ENCODE data around the gene ATP9B.

Gene ATP9B

GRCh38 chr18:79048245-79048632 is 21.0 kb upstream of the ATP9B start:
- Histone ChIP-seq H3K4me1 (ENCODE audit: control insufficient read depth, insufficient read depth, low read length, poor library complexity, severe bottlenecking) (no peaks in the 10 kb centered on the region), H3K27ac (ENCODE audit: low read depth, low read length, severe bottlenecking) (no peak overlapping the region), H3K9me3 (ENCODE audit: control insufficient read depth, low read length) (no peaks in the 10 kb centered on the region), H3K36me3 (ENCODE audit: control insufficient read depth, insufficient read depth, low read length) (no peaks in the 10 kb centered on the region), H3K4me3 (ENCODE audit: extremely low read depth, insufficient read depth, low read length, poor library complexity, severe bottlenecking) (no peak overlapping the region)
- WGBS, 2 experiments (ENCODE audit: insufficient coverage in 2 of 2), result 93 to 100% methylated on average over 8 of the region's 8 CpGs

- 88 to 96% methylated on average over 2 to 3 of the region's 3 CpGs for WGBS, 2 experiments (ENCODE audit: insufficient coverage in 2 of 2)
- no peaks in the 10 kb centered on the region for H3K36me3 ChIP-seq (ENCODE audit: control insufficient read depth, insufficient read depth, low read length)
These were observed 19.7 kb upstream of the ATP9B start for GRCh38 chr18:79049506-79049905.

GRCh38 chr18:79050005-79050404 is 19.2 kb upstream of the ATP9B start:
- Histone ChIP-seq H3K27ac (ENCODE audit: low read depth, low read length, severe bottlenecking) (no peak overlapping the region), H3K9me3 (ENCODE audit: control insufficient read depth, low read length) (no peaks in the 10 kb centered on the region), H3K4me1 (ENCODE audit: control insufficient read depth, insufficient read depth, low read length, poor library complexity, severe bottlenecking) (no peaks in the 10 kb centered on the region), H3K4me3 (ENCODE audit: extremely low read depth, insufficient read depth, low read length, poor library complexity, severe bottlenecking) (no peak overlapping the region), H3K36me3 (ENCODE audit: control insufficient read depth, insufficient read depth, low read length) (no peaks in the 10 kb centered on the region)
- WGBS, 2 experiments (ENCODE audit: insufficient coverage in 2 of 2), result 81 to 93% methylated on average over 3 of the region's 5 CpGs

More at GRCh38 chr18:79049506-79049905, 19.7 kb upstream of the ATP9B start:
- Histone ChIP-seq H3K4me3 (ENCODE audit: extremely low read depth, insufficient read depth, low read length, poor library complexity, severe bottlenecking) (no peak overlapping the region), H3K4me1 (ENCODE audit: control insufficient read depth, insufficient read depth, low read length, poor library complexity, severe bottlenecking) (no peaks in the 10 kb centered on the region), H3K27ac (ENCODE audit: low read depth, low read length, severe bottlenecking) (no peak overlapping the region), H3K9me3 (ENCODE audit: control insufficient read depth, low read length) (no peaks in the 10 kb centered on the region)

- H3K4me1 ChIP-seq (ENCODE audit: control insufficient read depth, insufficient read depth, low read length, poor library complexity, severe bottlenecking), result no peaks in the 10 kb centered on the region
These were observed 12.3 kb upstream of the ATP9B start for GRCh38 chr18:79056827-79057367.

GRCh38 chr18:79058007-79058406 is 11.2 kb upstream of the ATP9B start:
- WGBS, 2 experiments (ENCODE audit: insufficient coverage in 2 of 2), result no CpG with 5 or more reads among the region's 2 CpGs
- no peaks in the 10 kb centered on the region for H3K36me3 ChIP-seq (ENCODE audit: control insufficient read depth, insufficient read depth, low read length)
- no peaks in the 10 kb centered on the region for H3K4me1 ChIP-seq (ENCODE audit: control insufficient read depth, insufficient read depth, low read length, poor library complexity, severe bottlenecking)
- no peak overlapping the region for H3K4me3 ChIP-seq (ENCODE audit: extremely low read depth, insufficient read depth, low read length, poor library complexity, severe bottlenecking)
- H3K9me3 ChIP-seq (ENCODE audit: control insufficient read depth, low read length), result no peaks in the 10 kb centered on the region
- no peak overlapping the region for H3K27ac ChIP-seq (ENCODE audit: low read depth, low read length, severe bottlenecking)

More at GRCh38 chr18:79056827-79057367, 12.3 kb upstream of the ATP9B start:
- Histone ChIP-seq H3K27ac (ENCODE audit: low read depth, low read length, severe bottlenecking) (no peak overlapping the region), H3K4me3 (ENCODE audit: extremely low read depth, insufficient read depth, low read length, poor library complexity, severe bottlenecking) (no peak overlapping the region), H3K9me3 (ENCODE audit: control insufficient read depth, low read length) (no peaks in the 10 kb centered on the region), H3K36me3 (ENCODE audit: control insufficient read depth, insufficient read depth, low read length) (no peaks in the 10 kb centered on the region)
- WGBS, 2 experiments (ENCODE audit: insufficient coverage in 2 of 2), result 93 to 96% methylated on average over 7 to 8 of the region's 9 CpGs

- H3K27ac ChIP-seq (ENCODE audit: low read depth, low read length, severe bottlenecking), result no peak overlapping the region
- no peaks in the 10 kb centered on the region for H3K9me3 ChIP-seq (ENCODE audit: control insufficient read depth, low read length)
- H3K4me3 ChIP-seq (ENCODE audit: extremely low read depth, insufficient read depth, low read length, poor library complexity, severe bottlenecking), result no peak overlapping the region
- 90% methylated on average over 5 to 7 of the region's 9 CpGs for WGBS, 2 experiments (ENCODE audit: insufficient coverage in 2 of 2)
- H3K4me1 ChIP-seq (ENCODE audit: control insufficient read depth, insufficient read depth, low read length, poor library complexity, severe bottlenecking), result no peaks in the 10 kb centered on the region
- H3K36me3 ChIP-seq (ENCODE audit: control insufficient read depth, insufficient read depth, low read length), result no peaks in the 10 kb centered on the region
These were observed 6.4 kb upstream of the ATP9B start for GRCh38 chr18:79062806-79063205.

GRCh38 chr18:79064228-79064627 is 5.0 kb upstream of the ATP9B start:
- H3K9me3 ChIP-seq (ENCODE audit: control insufficient read depth, low read length), result peaks cover 6% of the 10 kb centered on the region
- 81 to 90% methylated on average over 3 of the region's 5 CpGs for WGBS, 2 experiments (ENCODE audit: insufficient coverage in 2 of 2)
- no peaks in the 10 kb centered on the region for H3K36me3 ChIP-seq (ENCODE audit: control insufficient read depth, insufficient read depth, low read length)
- no peak overlapping the region for H3K4me3 ChIP-seq (ENCODE audit: extremely low read depth, insufficient read depth, low read length, poor library complexity, severe bottlenecking)
- no peaks in the 10 kb centered on the region for H3K4me1 ChIP-seq (ENCODE audit: control insufficient read depth, insufficient read depth, low read length, poor library complexity, severe bottlenecking)
- no peak overlapping the region for H3K27ac ChIP-seq (ENCODE audit: low read depth, low read length, severe bottlenecking)

GRCh38 chr18:79065802-79066201 is 3.4 kb upstream of the ATP9B start:
- WGBS, 2 experiments (ENCODE audit: insufficient coverage in 2 of 2), result 90 to 100% methylated on average over 2 of the region's 2 CpGs
- Histone ChIP-seq H3K4me3 (ENCODE audit: extremely low read depth, insufficient read depth, low read length, poor library complexity, severe bottlenecking) (no peak overlapping the region), H3K27ac (ENCODE audit: low read depth, low read length, severe bottlenecking) (no peak overlapping the region), H3K4me1 (ENCODE audit: control insufficient read depth, insufficient read depth, low read length, poor library complexity, severe bottlenecking) (no peaks in the 10 kb centered on the region), H3K36me3 (ENCODE audit: control insufficient read depth, insufficient read depth, low read length) (no peaks in the 10 kb centered on the region), H3K9me3 (ENCODE audit: control insufficient read depth, low read length) (peaks cover 6% of the 10 kb centered on the region)

- Histone ChIP-seq H3K9me3 (ENCODE audit: control insufficient read depth, low read length) (peaks cover 14% of the 10 kb centered on the region), H3K36me3 (ENCODE audit: control insufficient read depth, insufficient read depth, low read length) (no peaks in the 10 kb centered on the region), H3K27ac (ENCODE audit: low read depth, low read length, severe bottlenecking) (no peak overlapping the region), H3K4me3 (ENCODE audit: extremely low read depth, insufficient read depth, low read length, poor library complexity, severe bottlenecking) (no peak overlapping the region), H3K4me1 (ENCODE audit: control insufficient read depth, insufficient read depth, low read length, poor library complexity, severe bottlenecking) (no peaks in the 10 kb centered on the region)
- 89 to 93% methylated on average over 4 of the region's 4 CpGs for WGBS, 2 experiments (ENCODE audit: insufficient coverage in 2 of 2)
These were observed 1.6 kb upstream of the ATP9B start for GRCh38 chr18:79067611-79068010.

GRCh38 chr18:79068341-79068936 is 755 bp upstream of the ATP9B start:
- 93 to 96% methylated on average over 28 to 49 of the region's 49 CpGs for WGBS, 2 experiments (ENCODE audit: insufficient coverage in 2 of 2)
- Histone ChIP-seq H3K9me3 (ENCODE audit: control insufficient read depth, low read length) (peaks cover 15% of the 10 kb centered on the region), H3K4me1 (ENCODE audit: control insufficient read depth, insufficient read depth, low read length, poor library complexity, severe bottlenecking) (no peaks in the 10 kb centered on the region), H3K36me3 (ENCODE audit: control insufficient read depth, insufficient read depth, low read length) (no peaks in the 10 kb centered on the region), H3K4me3 (ENCODE audit: extremely low read depth, insufficient read depth, low read length, poor library complexity, severe bottlenecking) (peak overlapping the region; percentile 81), H3K27ac (ENCODE audit: low read depth, low read length, severe bottlenecking) (peak overlapping the region; percentile 86)

GRCh38 chr18:79069717-79070151 is 540 bp downstream of the ATP9B start:
- Histone ChIP-seq H3K9me3 (ENCODE audit: control insufficient read depth, low read length) (peaks cover 21% of the 10 kb centered on the region), H3K4me1 (ENCODE audit: control insufficient read depth, insufficient read depth, low read length, poor library complexity, severe bottlenecking) (no peaks in the 10 kb centered on the region), H3K36me3 (ENCODE audit: control insufficient read depth, insufficient read depth, low read length) (peaks cover 4% of the 10 kb centered on the region), H3K27ac (ENCODE audit: low read depth, low read length, severe bottlenecking) (peak overlapping the region; percentile 86), H3K4me3 (ENCODE audit: extremely low read depth, insufficient read depth, low read length, poor library complexity, severe bottlenecking) (peak overlapping the region; percentile 81)
- WGBS, 2 experiments (ENCODE audit: insufficient coverage in 2 of 2), result 0% methylated on average over 6 to 7 of the region's 20 CpGs

Measured in mesodermal cell (in vitro differentiated cells).